Right lobe of liver (tissue), 6 donors: ENCODE data around the gene ZXDC. TPM values are rescaled to one million over a fixed set of nuclear protein-coding genes. Genes with fewer than 3 reads are reported as not detected.

ENCODE experiments used
- ATAC-seq, 4 donors: fragments of 200-7000 bp; cut with Tn5 transposase; one replicate each; pipeline ENCODE4 v1.9.1; 2020; ENCODE audit warnings: mild to moderate bottlenecking in 4 of 4, moderate library complexity in 4 of 4
- DNase-seq, 3 donors: peaks; one replicate each; pipeline ENCODE4 v3.0.0-alpha.2; 2020
- H3K27ac ChIP-seq, 3 donors: fragments of 200-600 bp; one replicate each; pipeline ENCODE4 v1.8.0; 2022
- H3K27me3 ChIP-seq, 2 donors: fragments of 200-600 bp; one replicate each; pipeline ENCODE4 v1.8.0; 2022
- H3K36me3 ChIP-seq, 4 donors: fragments of 200-600 bp; sonication (generic) in 1 of 4; one replicate each; pipeline versions ENCODE4 v1.5.1 to v1.8.0; 2017 to 2022; ENCODE audit warnings: control low read depth in 1 of 4
- H3K4me1 ChIP-seq, 4 donors: fragments of 200-600 bp; sonication (generic) in 1 of 4; one replicate each; pipeline versions ENCODE4 v1.5.1 to v1.8.0; 2017 to 2022; ENCODE audit warnings: control low read depth in 1 of 4
- H3K4me3 ChIP-seq, 3 donors: fragments of 200-600 bp; one replicate each; pipeline ENCODE4 v1.8.0; 2022
- H3K9me3 ChIP-seq, 4 donors: fragments of 200-600 bp; sonication (generic) in 1 of 4; one replicate each; pipeline versions ENCODE4 v1.5.1 to v1.8.0; 2017 to 2022; ENCODE audit warnings: control low read depth in 1 of 4
- POLR2A ChIP-seq: fragments of 450-650 bp; IDR thresholded peaks from one replicate; pipeline ENCODE4 v1.6.1; 2017; ENCODE audit warnings: antibody characterized with exemption, mild to moderate bottlenecking
- WGBS: methylation state at CpG from one replicate; pipeline ENCODE4 v1.1.6; 2018; ENCODE audit warnings: low coverage, low lambda C conversion rate; ENCODE audit not compliant: insufficient coverage; ENCODE audit errors: missing lambda C conversion rate; 5-methylcytosine and 5-hydroxymethylcytosine counted together
- intact Hi-C, 2 donors: fragments of 100-400 bp; cut with DNase I; formaldehyde crosslinking; loops; one replicate each; pipeline versions ENCODE4 v1.11.2 to v1.14.1; 2022
- total RNA-seq, 6 experiments: library from RNA; depleted of rRNA in 2 of 6; stranded (reverse); fragments of >200 nt in 2 of 6; fragmentation: NEBNext Ultra II Directional in 3 of 6; extraction: Animal tissue kit (Norgen Biotek cat#: 25700) in 3 of 6; gene quantifications; one replicate each; pipeline versions ENCODE4 v1.1.0 to v1.2.4, GENCODE V29; 2016 to 2023
- TF ChIP-seq, protein P1 (sequence below), 4 donors: fragments of 200-600 bp in 3 of 4; fragments of 450-650 bp in 1 of 4; IDR thresholded peaks; one replicate each; pipeline versions ENCODE4 v1.5.1 to v1.8.0; 2016 to 2022; ENCODE audit warnings: antibody characterized with exemption in 4 of 4, mild to moderate bottlenecking in 2 of 4
- donor health status: DM: no; HTN: yes; CAD: no.
- donor health status: DM: no; HTN: no; CAD: no.
- donor health status: DM: no; HTN: no; CAD: no.
- donor health status: DM: no; HTN: yes; CAD: no.
- donor health status: DM: no; HTN: yes; CAD: no.

ZXDC gene
- total RNA-seq, 6 experiments from 2014 or later = 16.4 to 30.2 (median 24.0) TPM

DNA sequence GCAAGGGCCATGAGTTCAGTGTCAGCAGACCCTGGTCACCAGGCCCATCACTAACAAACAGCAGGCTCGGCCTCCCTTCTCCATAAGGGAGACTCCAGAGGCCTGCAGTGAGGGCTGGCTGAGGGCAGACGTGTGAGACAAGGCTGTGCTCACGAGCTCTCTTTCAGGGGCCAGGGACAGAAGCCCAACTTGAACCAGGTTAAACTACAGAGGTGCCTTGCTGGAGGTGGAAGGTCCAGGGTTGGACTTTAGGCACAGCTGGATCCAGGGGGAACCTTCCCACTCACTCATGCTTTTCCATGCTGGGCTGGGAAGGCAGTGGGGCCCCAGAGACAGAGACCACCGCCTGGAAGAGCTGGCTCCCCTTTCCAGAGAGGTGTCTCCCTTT, 62.0 kb downstream of the ZXDC start:
- no peaks in the 10 kb centered on the region for H3K36me3 ChIP-seq
- H3K27ac ChIP-seq = no peak overlapping the region
- H3K4me3 ChIP-seq = no peak overlapping the region
- TF ChIP-seq POLR2A = no peak
- TF ChIP-seq, protein P1, sequence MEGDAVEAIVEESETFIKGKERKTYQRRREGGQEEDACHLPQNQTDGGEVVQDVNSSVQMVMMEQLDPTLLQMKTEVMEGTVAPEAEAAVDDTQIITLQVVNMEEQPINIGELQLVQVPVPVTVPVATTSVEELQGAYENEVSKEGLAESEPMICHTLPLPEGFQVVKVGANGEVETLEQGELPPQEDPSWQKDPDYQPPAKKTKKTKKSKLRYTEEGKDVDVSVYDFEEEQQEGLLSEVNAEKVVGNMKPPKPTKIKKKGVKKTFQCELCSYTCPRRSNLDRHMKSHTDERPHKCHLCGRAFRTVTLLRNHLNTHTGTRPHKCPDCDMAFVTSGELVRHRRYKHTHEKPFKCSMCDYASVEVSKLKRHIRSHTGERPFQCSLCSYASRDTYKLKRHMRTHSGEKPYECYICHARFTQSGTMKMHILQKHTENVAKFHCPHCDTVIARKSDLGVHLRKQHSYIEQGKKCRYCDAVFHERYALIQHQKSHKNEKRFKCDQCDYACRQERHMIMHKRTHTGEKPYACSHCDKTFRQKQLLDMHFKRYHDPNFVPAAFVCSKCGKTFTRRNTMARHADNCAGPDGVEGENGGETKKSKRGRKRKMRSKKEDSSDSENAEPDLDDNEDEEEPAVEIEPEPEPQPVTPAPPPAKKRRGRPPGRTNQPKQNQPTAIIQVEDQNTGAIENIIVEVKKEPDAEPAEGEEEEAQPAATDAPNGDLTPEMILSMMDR (IDR thresholded peaks at IDR 0.05) = no peak
- H3K27me3 ChIP-seq = no peaks in the 10 kb centered on the region
- ATAC-seq (no peak), DNase-seq (no peak)
- intact Hi-C loops = no loop called here
- no CpG with 5 or more reads among the region's 4 CpGs for WGBS
- no peaks in the 10 kb centered on the region for H3K9me3 ChIP-seq
- H3K4me1 ChIP-seq = no peaks in the 10 kb centered on the region

DNA sequence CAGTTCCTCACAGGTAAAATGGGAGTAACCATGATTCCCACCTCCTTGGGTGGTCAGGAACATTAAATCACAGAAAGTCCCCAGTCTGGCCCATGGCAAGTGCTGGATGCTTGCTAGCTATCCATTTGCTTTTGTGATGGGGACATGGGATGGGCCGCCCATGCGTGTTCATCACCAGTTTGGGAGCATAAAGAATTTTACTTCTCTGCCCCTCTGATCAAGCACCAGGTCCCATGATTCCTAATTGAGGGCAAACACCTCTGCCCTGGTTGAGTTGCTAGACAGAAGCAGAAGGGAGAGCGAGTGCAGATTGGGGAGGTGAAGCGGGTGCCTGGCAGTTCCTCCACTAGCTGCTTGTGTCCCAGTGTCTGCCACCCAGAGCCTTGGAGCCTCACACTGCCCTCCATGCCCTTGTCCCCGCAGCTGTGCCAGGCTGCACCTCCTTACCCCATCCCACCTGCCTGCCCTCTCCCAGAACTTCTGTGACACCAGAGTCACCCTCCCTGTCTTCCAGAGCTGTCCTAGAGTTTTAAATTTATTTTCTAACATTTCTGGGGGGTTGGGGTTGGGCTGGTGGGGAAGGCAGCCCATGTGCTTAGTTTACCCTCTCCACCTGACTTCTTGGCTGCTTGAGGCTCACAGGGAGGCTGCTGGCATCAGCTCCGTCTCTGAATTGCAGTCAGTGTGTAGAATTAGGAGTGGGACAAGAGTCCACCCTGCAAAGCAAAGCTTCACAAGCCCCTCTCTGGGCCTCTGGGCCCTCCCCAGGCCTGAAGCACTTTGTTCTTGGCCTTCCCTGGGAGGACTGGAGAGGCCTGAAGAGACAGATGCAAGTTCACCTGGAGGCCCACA, 62.6 kb downstream of the ZXDC start:
- no peaks in the 10 kb centered on the region for H3K4me1 ChIP-seq
- H3K36me3 ChIP-seq = no peaks in the 10 kb centered on the region
- no peak overlapping the region for H3K27ac ChIP-seq
- no peak overlapping the region for H3K4me3 ChIP-seq
- no peaks in the 10 kb centered on the region for H3K9me3 ChIP-seq
- WGBS = 73% methylated on average over 3 of the region's 6 CpGs
- TF ChIP-seq, protein P1 (IDR thresholded peaks at IDR 0.05) = no peak
- no peak for TF ChIP-seq POLR2A
- no peaks in the 10 kb centered on the region for H3K27me3 ChIP-seq
- DNase-seq = no peak
- intact Hi-C loops = no loop called here
- no peak for ATAC-seq

DNA sequence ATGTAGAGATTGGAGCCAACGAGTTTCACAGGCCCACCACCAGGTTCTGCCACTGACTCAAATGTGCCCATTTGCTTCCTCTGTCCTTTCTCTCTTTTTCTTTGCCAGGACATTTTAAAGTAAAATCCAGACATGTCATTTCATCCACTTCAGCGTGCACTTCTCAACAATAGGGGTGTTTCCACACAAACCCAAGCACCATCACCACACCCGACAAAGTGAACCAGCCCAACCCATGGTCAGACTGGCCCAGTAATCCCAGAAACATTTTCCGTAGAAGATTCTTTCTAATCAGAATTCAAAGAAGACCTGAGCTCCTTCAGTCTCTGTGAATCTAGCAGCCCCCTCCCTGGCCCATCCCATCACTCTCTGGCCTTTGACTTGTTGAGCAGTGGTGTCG, 67.6 kb downstream of the ZXDC start:
- H3K27ac ChIP-seq = no peak overlapping the region
- no peaks in the 10 kb centered on the region for H3K4me1 ChIP-seq
- ATAC-seq (no peak), DNase-seq (no peak)
- TF ChIP-seq POLR2A = no peak
- TF ChIP-seq, protein P1 (IDR thresholded peaks at IDR 0.05) = no peak
- no peaks in the 10 kb centered on the region for H3K36me3 ChIP-seq
- H3K9me3 ChIP-seq = no peaks in the 10 kb centered on the region
- no peak overlapping the region for H3K4me3 ChIP-seq
- H3K27me3 ChIP-seq = no peaks in the 10 kb centered on the region
- intact Hi-C loops = no loop called here
- 86% methylated on average over 5 of the region's 5 CpGs for WGBS

DNA sequence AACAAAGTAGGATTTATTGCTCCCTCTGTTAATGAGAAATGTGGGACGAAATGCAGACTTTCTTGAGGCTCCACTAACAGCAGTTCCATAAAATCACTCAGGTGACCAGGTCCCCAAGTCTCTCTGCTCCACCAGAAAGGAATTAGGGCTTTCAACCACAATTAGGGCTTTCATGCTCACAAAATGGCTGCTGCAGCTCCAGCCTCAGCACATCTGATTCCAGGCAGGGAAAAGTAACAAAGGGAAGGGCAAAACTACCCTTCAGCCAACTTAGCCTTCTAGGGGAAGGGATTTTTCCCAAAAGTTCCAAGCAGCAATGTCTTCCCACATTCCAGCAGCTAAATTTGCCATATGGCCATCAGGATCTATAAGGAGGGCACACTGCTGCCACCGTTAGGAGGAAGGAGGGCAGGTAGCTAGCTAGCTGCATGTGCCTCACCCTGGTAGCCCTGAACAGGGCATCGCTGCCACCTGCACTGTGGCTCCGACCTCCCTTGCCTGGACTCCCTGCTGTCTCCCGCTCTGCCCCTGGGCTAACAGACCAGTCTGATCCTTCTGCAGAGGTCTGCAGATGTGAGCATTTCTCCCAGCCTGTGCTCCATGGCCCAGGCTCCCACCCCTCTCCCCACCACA, 68.2 kb downstream of the ZXDC start:
- peak in 1 of 4 donors; percentile 28 for ATAC-seq
- 50% methylated on average over 1 of the region's 5 CpGs for WGBS
- no peaks in the 10 kb centered on the region for H3K9me3 ChIP-seq
- H3K36me3 ChIP-seq = no peaks in the 10 kb centered on the region
- H3K27me3 ChIP-seq = no peaks in the 10 kb centered on the region
- no peak overlapping the region for H3K4me3 ChIP-seq
- H3K4me1 ChIP-seq = no peaks in the 10 kb centered on the region
- no peak overlapping the region for H3K27ac ChIP-seq
- intact Hi-C loops = no loop called here
- no peak for DNase-seq
- TF ChIP-seq, protein P1 (IDR thresholded peaks at IDR 0.05) = no peak
- no peak for TF ChIP-seq POLR2A
